Measurements from ENCODE around the gene DONSON.

Gene DONSON

GRCh38 chr21:33541105-33541711 lies 47.3 kb downstream of the DONSON start:
- DNase-seq (ENCODE audit: low spot score), result no peak

GRCh38 chr21:33540711-33541104 lies 47.8 kb downstream of the DONSON start:
- DNase-seq (ENCODE audit: low spot score), result no peak

GRCh38 chr21:33539616-33540015 lies 48.9 kb downstream of the DONSON start:
- peak; percentile 74 for DNase-seq (ENCODE audit: low spot score)

GRCh38 chr21:33537212-33537611 lies 51.3 kb downstream of the DONSON start:
- no peak for DNase-seq (ENCODE audit: low spot score)

- no peak for DNase-seq (ENCODE audit: low spot score)
Observed at GRCh38 chr21:33531007-33531406, 57.5 kb downstream of the DONSON start.
